Measurements from ENCODE around the gene NPAS2.

NPAS2 gene

GRCh38 chr2:100882645-100883613 is 63.0 kb downstream of the NPAS2 start:
- Histone ChIP-seq H3K36me3 (ENCODE audit: control insufficient read depth in 2 of 2, insufficient read depth in 2 of 2, low read length in 2 of 2) (no peaks in the 10 kb centered on the region), H3K27ac (ENCODE audit: low read length) (no peak overlapping the region), H3K9ac (ENCODE audit: low read length in 2 of 2) (no peak overlapping the region), H3K4me1 (ENCODE audit: control insufficient read depth, insufficient read depth, low read length) (peaks cover 28% of the 10 kb centered on the region), H3K9me3 (ENCODE audit: control insufficient read depth in 2 of 2, low read length in 2 of 2) (no peaks in the 10 kb centered on the region), H3K4me3 (ENCODE audit: low read length in 2 of 2) (no peak overlapping the region), H3K27me3 (ENCODE audit: control insufficient read depth in 1 of 2, insufficient read depth in 2 of 2, low read length in 2 of 2) (no peaks in the 10 kb centered on the region)

- H3K9me3 ChIP-seq (ENCODE audit: control insufficient read depth in 2 of 2, low read length in 2 of 2), result no peaks in the 10 kb centered on the region
- H3K27me3 ChIP-seq (ENCODE audit: control insufficient read depth in 1 of 2, insufficient read depth in 2 of 2, low read length in 2 of 2), result no peaks in the 10 kb centered on the region
- H3K4me1 ChIP-seq (ENCODE audit: control insufficient read depth, insufficient read depth, low read length), result peaks cover 34% of the 10 kb centered on the region
Observed at GRCh38 chr2:100884145-100884621, 64.2 kb downstream of the NPAS2 start.

GRCh38 chr2:100886085-100886484 is 66.1 kb downstream of the NPAS2 start:
- peaks cover 35% of the 10 kb centered on the region for H3K4me1 ChIP-seq (ENCODE audit: control insufficient read depth, insufficient read depth, low read length)
- no peaks in the 10 kb centered on the region for H3K36me3 ChIP-seq (ENCODE audit: control insufficient read depth in 2 of 2, insufficient read depth in 2 of 2, low read length in 2 of 2)
- no peak overlapping the region for H3K9ac ChIP-seq (ENCODE audit: low read length in 2 of 2)
- no peaks in the 10 kb centered on the region for H3K27me3 ChIP-seq (ENCODE audit: control insufficient read depth in 1 of 2, insufficient read depth in 2 of 2, low read length in 2 of 2)
- no peak overlapping the region for H3K4me3 ChIP-seq (ENCODE audit: low read length in 2 of 2)
- no peak overlapping the region for H3K27ac ChIP-seq (ENCODE audit: low read length)
- no peaks in the 10 kb centered on the region for H3K9me3 ChIP-seq (ENCODE audit: control insufficient read depth in 2 of 2, low read length in 2 of 2)

More at GRCh38 chr2:100884145-100884621, 64.2 kb downstream of the NPAS2 start:
- Histone ChIP-seq H3K27ac (ENCODE audit: low read length) (no peak overlapping the region), H3K9ac (ENCODE audit: low read length in 2 of 2) (no peak overlapping the region), H3K36me3 (ENCODE audit: control insufficient read depth in 2 of 2, insufficient read depth in 2 of 2, low read length in 2 of 2) (no peaks in the 10 kb centered on the region), H3K4me3 (ENCODE audit: low read length in 2 of 2) (no peak overlapping the region)

- Histone ChIP-seq H3K4me1 (ENCODE audit: control insufficient read depth, insufficient read depth, low read length) (peaks cover 35% of the 10 kb centered on the region), H3K27ac (ENCODE audit: low read length) (peak overlapping the region; percentile 70), H3K4me3 (ENCODE audit: low read length in 2 of 2) (peak overlapping the region in 1 of 2 donors; percentile 47), H3K9ac (ENCODE audit: low read length in 2 of 2) (no peak overlapping the region), H3K9me3 (ENCODE audit: control insufficient read depth in 2 of 2, low read length in 2 of 2) (no peaks in the 10 kb centered on the region), H3K27me3 (ENCODE audit: control insufficient read depth in 1 of 2, insufficient read depth in 2 of 2, low read length in 2 of 2) (no peaks in the 10 kb centered on the region), H3K36me3 (ENCODE audit: control insufficient read depth in 2 of 2, insufficient read depth in 2 of 2, low read length in 2 of 2) (no peaks in the 10 kb centered on the region)
Observed at GRCh38 chr2:100887039-100887578, 67.2 kb downstream of the NPAS2 start.

GRCh38 chr2:100887713-100888495 is 68.0 kb downstream of the NPAS2 start:
- Histone ChIP-seq H3K36me3 (ENCODE audit: control insufficient read depth in 2 of 2, insufficient read depth in 2 of 2, low read length in 2 of 2) (no peaks in the 10 kb centered on the region), H3K4me3 (ENCODE audit: low read length in 2 of 2) (peak overlapping the region in 1 of 2 donors; percentile 47), H3K9ac (ENCODE audit: low read length in 2 of 2) (peak overlapping the region in 1 of 2 donors; percentile 21), H3K27ac (ENCODE audit: low read length) (peak overlapping the region; percentile 70), H3K27me3 (ENCODE audit: control insufficient read depth in 1 of 2, insufficient read depth in 2 of 2, low read length in 2 of 2) (no peaks in the 10 kb centered on the region), H3K4me1 (ENCODE audit: control insufficient read depth, insufficient read depth, low read length) (peaks cover 35% of the 10 kb centered on the region), H3K9me3 (ENCODE audit: control insufficient read depth in 2 of 2, low read length in 2 of 2) (no peaks in the 10 kb centered on the region)

GRCh38 chr2:100888601-100889000 is 68.7 kb downstream of the NPAS2 start:
- H3K4me1 ChIP-seq (ENCODE audit: control insufficient read depth, insufficient read depth, low read length), result peaks cover 30% of the 10 kb centered on the region
- H3K9me3 ChIP-seq (ENCODE audit: control insufficient read depth in 2 of 2, low read length in 2 of 2), result no peaks in the 10 kb centered on the region
- peak overlapping the region; percentile 6 for H3K27ac ChIP-seq (ENCODE audit: low read length)

GRCh38 chr2:100889286-100889685 is 69.3 kb downstream of the NPAS2 start:
- Histone ChIP-seq H3K36me3 (ENCODE audit: control insufficient read depth in 2 of 2, insufficient read depth in 2 of 2, low read length in 2 of 2) (no peaks in the 10 kb centered on the region), H3K9ac (ENCODE audit: low read length in 2 of 2) (no peak overlapping the region), H3K4me1 (ENCODE audit: control insufficient read depth, insufficient read depth, low read length) (peaks cover 30% of the 10 kb centered on the region), H3K4me3 (ENCODE audit: low read length in 2 of 2) (no peak overlapping the region), H3K27ac (ENCODE audit: low read length) (no peak overlapping the region), H3K27me3 (ENCODE audit: control insufficient read depth in 1 of 2, insufficient read depth in 2 of 2, low read length in 2 of 2) (no peaks in the 10 kb centered on the region), H3K9me3 (ENCODE audit: control insufficient read depth in 2 of 2, low read length in 2 of 2) (no peaks in the 10 kb centered on the region)

More at GRCh38 chr2:100888601-100889000, 68.7 kb downstream of the NPAS2 start:
- Histone ChIP-seq H3K4me3 (ENCODE audit: low read length in 2 of 2) (no peak overlapping the region), H3K36me3 (ENCODE audit: control insufficient read depth in 2 of 2, insufficient read depth in 2 of 2, low read length in 2 of 2) (no peaks in the 10 kb centered on the region), H3K9ac (ENCODE audit: low read length in 2 of 2) (no peak overlapping the region), H3K27me3 (ENCODE audit: control insufficient read depth in 1 of 2, insufficient read depth in 2 of 2, low read length in 2 of 2) (no peaks in the 10 kb centered on the region)

GRCh38 chr2:100891906-100892642 is 72.1 kb downstream of the NPAS2 start:
- Histone ChIP-seq H3K36me3 (ENCODE audit: control insufficient read depth in 2 of 2, insufficient read depth in 2 of 2, low read length in 2 of 2) (no peaks in the 10 kb centered on the region), H3K27ac (ENCODE audit: low read length) (no peak overlapping the region), H3K9ac (ENCODE audit: low read length in 2 of 2) (no peak overlapping the region), H3K4me1 (ENCODE audit: control insufficient read depth, insufficient read depth, low read length) (peaks cover 36% of the 10 kb centered on the region), H3K4me3 (ENCODE audit: low read length in 2 of 2) (no peak overlapping the region), H3K27me3 (ENCODE audit: control insufficient read depth in 1 of 2, insufficient read depth in 2 of 2, low read length in 2 of 2) (no peaks in the 10 kb centered on the region), H3K9me3 (ENCODE audit: control insufficient read depth in 2 of 2, low read length in 2 of 2) (no peaks in the 10 kb centered on the region)

- H3K9me3 ChIP-seq (ENCODE audit: control insufficient read depth in 2 of 2, low read length in 2 of 2), result no peaks in the 10 kb centered on the region
- H3K27me3 ChIP-seq (ENCODE audit: control insufficient read depth in 1 of 2, insufficient read depth in 2 of 2, low read length in 2 of 2), result no peaks in the 10 kb centered on the region
- H3K36me3 ChIP-seq (ENCODE audit: control insufficient read depth in 2 of 2, insufficient read depth in 2 of 2, low read length in 2 of 2), result no peaks in the 10 kb centered on the region
- peaks cover 21% of the 10 kb centered on the region for H3K4me1 ChIP-seq (ENCODE audit: control insufficient read depth, insufficient read depth, low read length)
- no peak overlapping the region for H3K27ac ChIP-seq (ENCODE audit: low read length)
- H3K4me3 ChIP-seq (ENCODE audit: low read length in 2 of 2), result no peak overlapping the region
- H3K9ac ChIP-seq (ENCODE audit: low read length in 2 of 2), result no peak overlapping the region
Observed at GRCh38 chr2:100893392-100894104, 73.6 kb downstream of the NPAS2 start.
